Measurements from ENCODE around the gene SLC27A5. TPM values are rescaled to one million over a fixed set of nuclear protein-coding genes. Genes with fewer than 3 reads are reported as not detected.
"Not testable (repeated sequence)": the region's sequence is repeated elsewhere in the genome, so short reads cannot be mapped to it uniquely, and the experiment has no call there.

The SLC27A5 gene
- total and polyA plus RNA-seq, 2 experiments from 2014 or later: 16.2 to 35.5 TPM

DNA sequence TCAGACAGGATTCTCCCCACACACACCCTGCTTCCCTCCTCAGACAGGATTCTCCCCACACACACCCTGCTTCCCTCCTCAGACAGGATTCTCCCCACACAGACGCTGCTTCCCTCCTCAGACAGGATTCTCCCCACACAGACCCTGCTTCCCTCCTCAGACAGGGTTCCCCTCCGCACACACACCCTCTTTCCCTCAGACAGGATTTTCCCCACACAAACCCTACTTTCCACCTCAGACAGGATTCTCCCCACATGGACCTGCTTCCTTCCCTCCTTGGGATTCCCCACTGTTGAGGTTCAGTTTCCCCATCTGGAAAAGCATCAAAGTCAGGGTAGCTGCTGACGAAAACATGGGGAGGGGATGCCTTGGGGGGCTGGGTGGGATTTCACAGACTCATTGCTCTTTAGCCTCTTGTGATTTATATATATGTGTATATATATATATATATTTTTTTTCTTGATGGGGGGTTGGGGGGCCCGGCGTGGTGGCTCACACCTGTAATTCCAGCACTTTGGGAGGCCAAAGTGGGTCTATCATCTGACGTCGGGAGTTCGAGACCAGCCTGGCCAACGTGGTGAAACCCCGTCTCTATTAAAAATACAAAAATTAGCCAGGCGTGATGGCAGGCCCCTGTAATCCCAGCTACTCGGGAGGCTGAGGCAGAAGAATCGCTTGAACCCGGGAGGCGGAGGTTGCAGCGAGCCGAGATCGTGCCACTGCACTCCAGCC is 31.0 kb upstream of the SLC27A5 start:
- Histone ChIP-seq H4K20me1 (replicated peaks; ENCODE audit: insufficient read depth) (peaks cover 28% of the 10 kb centered on the region), H3K27ac (ENCODE audit: low read depth) (peak overlapping the region; percentile 96; the same call in 1 of the 2 replicates), H3K4me3 (peak overlapping the region; percentile 99), H3K79me2 (replicated peaks; ENCODE audit: insufficient read depth) (peaks cover 31% of the 10 kb centered on the region), H3K4me2 (peak overlapping the region; percentile 78), H3K4me1 (ENCODE audit: insufficient read depth) (peaks cover 10% of the 10 kb centered on the region; the same call in 1 of the 2 replicates), H3K36me3 (ENCODE audit: insufficient read depth) (peaks cover 14% of the 10 kb centered on the region), H3F3A (replicated peaks; ENCODE audit: low read depth) (peaks cover 40% of the 10 kb centered on the region), H3K27me3 (ENCODE audit: insufficient read depth) (peaks cover 15% of the 10 kb centered on the region; the same call in 1 of the 2 replicates)
- H3K4me1 Mint-ChIP-seq: peaks cover 23% of the 10 kb centered on the region
- H3K27me3 Mint-ChIP-seq (ENCODE audit: insufficient read depth, low read depth, poor library complexity): peaks cover 42% of the 10 kb centered on the region
- H3K27ac Mint-ChIP-seq; ATAC-seq; DNase-seq (ENCODE audit: low spot score); H3K9me2 ChIP-seq (ENCODE audit: insufficient read depth); H3K9me3 Mint-ChIP-seq; H2AFZ ChIP-seq: not testable (repeated sequence)
- H3K36me3 Mint-ChIP-seq (ENCODE audit: low read depth): peaks cover 32% of the 10 kb centered on the region
- H3K4me3 Mint-ChIP-seq: peak overlapping the region; percentile 89

DNA sequence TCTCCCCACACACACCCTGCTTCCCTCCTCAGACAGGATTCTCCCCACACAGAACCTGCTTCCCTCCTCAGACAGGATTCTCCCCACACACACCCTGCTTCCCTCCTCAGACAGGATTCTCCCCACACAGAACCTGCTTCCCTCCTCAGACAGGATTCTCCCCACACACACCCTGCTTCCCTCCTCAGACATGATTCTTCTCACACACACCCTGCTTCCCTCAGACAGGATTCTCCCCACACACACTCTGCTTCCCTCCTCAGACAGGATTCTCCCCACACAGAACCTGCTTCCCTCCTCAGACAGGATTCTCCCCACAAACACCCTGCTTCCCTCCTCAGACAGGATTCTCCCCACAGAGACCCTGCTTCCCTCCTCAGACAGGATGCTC is 27.4 kb upstream of the SLC27A5 start:
- H3K36me3 Mint-ChIP-seq (ENCODE audit: low read depth); H3K36me3 ChIP-seq (ENCODE audit: insufficient read depth); H4K20me1 ChIP-seq (replicated peaks; ENCODE audit: insufficient read depth); H3K27ac ChIP-seq (ENCODE audit: low read depth); H3K4me1 ChIP-seq (ENCODE audit: insufficient read depth); H3K9me3 Mint-ChIP-seq; H3K9me2 ChIP-seq (ENCODE audit: insufficient read depth); H2AFZ ChIP-seq; H3K79me2 ChIP-seq (replicated peaks; ENCODE audit: insufficient read depth); DNase-seq (ENCODE audit: low spot score); ATAC-seq: not testable (repeated sequence)
- Histone ChIP-seq H3K4me2 (peak overlapping the region; percentile 79), H3K4me3 (peak overlapping the region; percentile 60; the same call in 1 of the 2 replicates), H3K27me3 (ENCODE audit: insufficient read depth) (peaks cover 15% of the 10 kb centered on the region; the same call in 1 of the 2 replicates), H3F3A (replicated peaks; ENCODE audit: low read depth) (peaks cover 14% of the 10 kb centered on the region)
- Mint-ChIP-seq H3K4me1 (peaks cover 14% of the 10 kb centered on the region), H3K27ac (peak overlapping the region; percentile 97), H3K27me3 (ENCODE audit: insufficient read depth, low read depth, poor library complexity) (peaks cover 26% of the 10 kb centered on the region), H3K4me3 (peak overlapping the region; percentile 21; the same call in 1 of the 3 replicates)

DNA sequence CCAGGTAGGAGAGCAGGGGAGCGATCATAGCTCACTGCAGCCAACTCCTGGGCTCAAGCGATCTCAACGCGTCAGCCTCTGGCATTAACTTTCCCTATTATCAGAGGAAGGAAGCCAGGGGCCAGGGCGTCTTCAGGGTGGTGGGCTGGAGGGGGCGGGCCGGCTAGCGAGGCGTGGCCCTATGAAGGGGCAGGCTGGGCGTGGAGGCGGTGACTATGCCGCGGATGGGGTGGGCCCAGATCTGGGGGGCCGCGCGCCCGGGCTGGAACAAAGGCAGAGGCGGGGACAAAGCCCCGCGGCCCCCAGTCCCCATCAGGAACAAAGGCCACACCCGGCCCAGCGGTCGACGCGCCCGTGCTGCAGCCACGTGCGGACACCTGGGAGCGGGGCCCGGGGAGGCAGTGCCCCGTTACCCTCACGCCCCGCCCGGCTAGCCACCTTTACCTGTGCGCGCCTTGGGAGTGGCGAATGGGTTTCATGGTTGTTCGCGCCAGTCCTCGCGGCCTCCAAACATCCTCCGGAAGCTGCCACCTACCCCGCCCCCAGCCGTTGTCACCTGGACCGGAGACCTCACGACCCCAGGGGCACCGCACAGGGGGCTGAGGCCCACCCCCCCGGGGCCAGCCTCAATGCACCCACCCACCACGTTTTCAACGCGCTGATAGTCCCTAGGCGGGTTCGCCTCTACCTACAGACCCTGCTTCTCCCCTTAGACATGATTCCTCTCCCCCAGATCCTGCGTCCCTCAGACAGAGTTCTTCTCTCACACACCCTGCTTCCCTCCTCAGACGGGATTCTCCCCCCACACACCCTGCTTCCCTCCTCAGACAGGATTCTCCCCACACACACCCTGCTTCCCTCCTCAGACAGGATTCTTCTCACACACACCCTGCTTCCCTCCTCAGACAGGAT is 26.7 kb upstream of the SLC27A5 start:
- H3F3A ChIP-seq (replicated peaks; ENCODE audit: low read depth): peaks cover 11% of the 10 kb centered on the region
- peak overlapping the region; percentile 79 for H3K4me2 ChIP-seq
- Mint-ChIP-seq H3K9me3 (no peaks in the 10 kb centered on the region), H3K4me1 (peaks cover 11% of the 10 kb centered on the region), H3K27me3 (ENCODE audit: insufficient read depth, low read depth, poor library complexity) (peaks cover 21% of the 10 kb centered on the region), H3K36me3 (ENCODE audit: low read depth) (no peaks in the 10 kb centered on the region), H3K4me3 (peak overlapping the region; percentile 74), H3K27ac (peak overlapping the region; percentile 98)
- peak; percentile 97 for DNase-seq (ENCODE audit: low spot score)
- peaks cover 15% of the 10 kb centered on the region; the same call in 1 of the 2 replicates for H3K27me3 ChIP-seq (ENCODE audit: insufficient read depth)
- peak overlapping the region; percentile 93 for H3K27ac ChIP-seq (ENCODE audit: low read depth)
- no peaks in the 10 kb centered on the region for H3K9me2 ChIP-seq (ENCODE audit: insufficient read depth)
- peaks cover 7% of the 10 kb centered on the region; the same call in 1 of the 2 replicates for H3K4me1 ChIP-seq (ENCODE audit: insufficient read depth)
- peak overlapping the region; percentile 60 for H3K4me3 ChIP-seq
- no peaks in the 10 kb centered on the region for H3K36me3 ChIP-seq (ENCODE audit: insufficient read depth)
- TF ChIP-seq POLR2AphosphoS5 (IDR thresholded peaks at IDR 0.05; ENCODE audit: low read depth) (peak; percentile 80), CREB1 (CRISPR knock-in tag; IDR thresholded peaks at IDR 0.05; ENCODE audit: low read depth) (peak; percentile 10; the same call in 1 of the 2 replicates), ZNF331 (CRISPR knock-in tag; IDR thresholded peaks at IDR 0.05; ENCODE audit: low read depth) (no peak), EZH2 (IDR thresholded peaks at IDR 0.05; ENCODE audit: low read depth, unreplicated experiment) (no peak), STAT1 (IDR thresholded peaks at IDR 0.05; ENCODE audit: unreplicated experiment) (no peak)
- TF ChIP-seq, protein P1, sequence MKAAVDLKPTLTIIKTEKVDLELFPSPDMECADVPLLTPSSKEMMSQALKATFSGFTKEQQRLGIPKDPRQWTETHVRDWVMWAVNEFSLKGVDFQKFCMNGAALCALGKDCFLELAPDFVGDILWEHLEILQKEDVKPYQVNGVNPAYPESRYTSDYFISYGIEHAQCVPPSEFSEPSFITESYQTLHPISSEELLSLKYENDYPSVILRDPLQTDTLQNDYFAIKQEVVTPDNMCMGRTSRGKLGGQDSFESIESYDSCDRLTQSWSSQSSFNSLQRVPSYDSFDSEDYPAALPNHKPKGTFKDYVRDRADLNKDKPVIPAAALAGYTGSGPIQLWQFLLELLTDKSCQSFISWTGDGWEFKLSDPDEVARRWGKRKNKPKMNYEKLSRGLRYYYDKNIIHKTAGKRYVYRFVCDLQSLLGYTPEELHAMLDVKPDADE (IDR thresholded peaks at IDR 0.05): peak; percentile 64
- H3K79me2 ChIP-seq (replicated peaks; ENCODE audit: insufficient read depth): no peaks in the 10 kb centered on the region
- no peaks in the 10 kb centered on the region for H4K20me1 ChIP-seq (replicated peaks; ENCODE audit: insufficient read depth)
- H2AFZ ChIP-seq: peak overlapping the region; percentile 32; the same call in 1 of the 2 replicates
- ATAC-seq: peak; percentile 98

Data from GM23338 (cell line).